A549 (cell line): ENCODE measurements around the gene ABCF3. TPM values are rescaled to one million over a fixed set of nuclear protein-coding genes. Genes with fewer than 3 reads are reported as not detected.

Experiments used
- ATAC-seq, 2 experiments: fragments of 200-7000 bp in 1 of 2; fragments of >200 bp in 1 of 2; cut with Nextera tagmentation in 1 of 2; cut with Tn5 transposase in 1 of 2; 3 replicates each; pipeline versions ENCODE4 v1.8.0 to v1.9.1; 2018 to 2020; ENCODE audit warnings: mild to moderate bottlenecking in 1 of 2, moderate library complexity in 1 of 2
- CTCF ChIA-PET: fragments of 300-600 bp; sonication (Branson Sonifier 250); formaldehyde crosslinking; extraction: SDS; loops from one replicate; lab custom pipeline; 2021; ENCODE audit warnings: antibody characterized with exemption, inconsistent platforms; lab: Yijun Ruan, JAX
- POLR2A ChIA-PET: fragments of 350-600 bp; formaldehyde crosslinking; extraction: SDS; loops from one replicate; lab custom pipeline; 2021; ENCODE audit warnings: antibody characterized with exemption, inconsistent platforms; lab: Yijun Ruan, JAX
- DNase-seq, 2 experiments: peaks; one replicate each; pipeline versions ENCODE4 v3.0.0 to v3.0.0-alpha.2; 2011 to 2016; ENCODE audit warnings: low read depth in 1 of 2, low spot score in 1 of 2
- FAIRE-seq: peaks from 2 replicates; lab custom pipeline; 2011; peaks lifted over from hg19 to GRCh38; lab: Jason Lieb, UNC
- H3K27ac ChIP-seq, 2 experiments: fragments of >200 bp; sonication (Bioruptor Twin); formaldehyde crosslinking; 3 replicates each; pipeline ENCODE4 v1.5.1; 2016 to 2017
- H3K4me1 ChIP-seq: fragments of >200 bp; sonication (Bioruptor Twin); formaldehyde crosslinking; 3 replicates; pipeline ENCODE4 v1.6.1; 2016
- H3K4me2 ChIP-seq: fragments of >200 bp; sonication (Bioruptor Twin); formaldehyde crosslinking; 3 replicates; pipeline ENCODE4 v1.6.1; 2016
- H3K4me3 ChIP-seq: fragments of >200 bp; sonication (Bioruptor Twin); formaldehyde crosslinking; 3 replicates; pipeline ENCODE4 v1.5.1; 2016
- H3K9me3 ChIP-seq: fragments of >200 bp; sonication (Bioruptor Twin); formaldehyde crosslinking; 3 replicates; pipeline ENCODE4 v1.6.1; 2016
- ATOH8 ChIP-seq: fragments of 250-450 bp; sonication (Bioruptor Pico); IDR thresholded peaks from 2 replicates; pipeline ENCODE4 v1.5.0; 2020; ENCODE audit warnings: low read depth, mild to moderate bottlenecking, moderate library complexity
- BCL3 ChIP-seq: fragments of >200 bp; sonication (Bioruptor Twin); formaldehyde crosslinking; IDR thresholded peaks from 3 replicates; pipeline ENCODE4 v1.6.1; 2016
- BHLHE40 ChIP-seq: IDR thresholded peaks from 2 replicates; pipeline ENCODE4 v1.6.1; 2012; ENCODE audit warnings: low read depth, low read length, inconsistent platforms
- CBX2 ChIP-seq: fragments of 200-600 bp; sonication (generic); IDR thresholded peaks from 2 replicates; pipeline ENCODE4 v1.6.1; 2016; ENCODE audit warnings: low read depth, mild to moderate bottlenecking, borderline replicate concordance
- CEBPB ChIP-seq, 2 experiments: fragments of >200 bp in 1 of 2; sonication (Bioruptor Twin) in 1 of 2; formaldehyde crosslinking in 1 of 2; IDR thresholded peaks; 2 replicates each; pipeline ENCODE4 v1.6.1; 2012 to 2016
- CHD2 ChIP-seq: fragments of 150-350 bp; IDR thresholded peaks from 2 replicates; pipeline ENCODE4 v1.6.1; 2014; ENCODE audit warnings: low read length; ENCODE audit not compliant: partially characterized antibody
- CTCF ChIP-seq: fragments of >200 bp; sonication (Bioruptor Twin); formaldehyde crosslinking; IDR thresholded peaks from 3 replicates; pipeline ENCODE4 v1.5.1; 2016
- EP300 ChIP-seq, 2 experiments: fragments of >200 bp; sonication (Bioruptor Twin); formaldehyde crosslinking; IDR thresholded peaks; 2 replicates in 1 of 2; 3 replicates in 1 of 2; pipeline ENCODE4 v1.6.1; 2016 to 2017
- GATA3 ChIP-seq: IDR thresholded peaks from 2 replicates; pipeline ENCODE4 v1.6.1; 2012; ENCODE audit warnings: borderline replicate concordance
- HOXA7 ChIP-seq: fragments of 250-450 bp; sonication (Bioruptor Pico); IDR thresholded peaks from 2 replicates; pipeline ENCODE4 v1.5.0; 2020; ENCODE audit warnings: mild to moderate bottlenecking, moderate library complexity
- KDM5A ChIP-seq: fragments of 200-600 bp; sonication (generic); IDR thresholded peaks from 2 replicates; pipeline ENCODE4 v1.6.1; 2016; ENCODE audit warnings: antibody characterized with exemption, mild to moderate bottlenecking
- NPAS2 ChIP-seq: fragments of 250-450 bp; sonication (Bioruptor Pico); IDR thresholded peaks from 2 replicates; pipeline ENCODE4 v1.8.0; 2022; ENCODE audit warnings: mild to moderate bottlenecking, moderate library complexity, borderline replicate concordance
- NR3C1 ChIP-seq: fragments of >200 bp; sonication (Bioruptor Twin); formaldehyde crosslinking; IDR thresholded peaks from 3 replicates; pipeline ENCODE4 v1.6.1; 2017
- PHF8 ChIP-seq: fragments of 200-600 bp; sonication (generic); IDR thresholded peaks from 2 replicates; pipeline ENCODE4 v1.6.1; 2016; ENCODE audit warnings: low read depth, mild to moderate bottlenecking, antibody characterized with exemption, moderate library complexity, borderline replicate concordance
- RCOR1 ChIP-seq: fragments of 150-350 bp; IDR thresholded peaks from 2 replicates; pipeline ENCODE4 v1.6.1; 2014; ENCODE audit warnings: antibody characterized with exemption, low read length, low read depth
- REST ChIP-seq: fragments of 200-600 bp; sonication (generic); IDR thresholded peaks from 2 replicates; pipeline ENCODE4 v1.6.1; 2016; ENCODE audit warnings: antibody characterized with exemption, mild to moderate bottlenecking, moderate library complexity
- RFX5 ChIP-seq: fragments of 450-650 bp; IDR thresholded peaks from 2 replicates; pipeline ENCODE4 v1.7.1; 2014; ENCODE audit warnings: antibody characterized with exemption, mild to moderate bottlenecking, moderate library complexity
- RNF2 ChIP-seq: fragments of 200-600 bp; sonication (generic); IDR thresholded peaks from 2 replicates; pipeline ENCODE4 v1.6.1; 2016; ENCODE audit warnings: low read depth, mild to moderate bottlenecking, antibody characterized with exemption, moderate library complexity, borderline replicate concordance
- ZNF302 ChIP-seq: fragments of 250-450 bp; sonication (Bioruptor Pico); IDR thresholded peaks from 2 replicates; pipeline ENCODE4 v1.9.0; 2021; ENCODE audit warnings: inconsistent platforms, mild to moderate bottlenecking, moderate library complexity
- ZSCAN20 ChIP-seq: fragments of 250-450 bp; sonication (Bioruptor Pico); IDR thresholded peaks from 2 replicates; pipeline ENCODE4 v1.8.0; 2022; ENCODE audit warnings: mild to moderate bottlenecking, moderate library complexity
- WGBS: methylation state at CpG from one replicate; pipeline ENCODE4 v1.1.6; 2017; ENCODE audit errors: missing lambda C conversion rate; 5-methylcytosine and 5-hydroxymethylcytosine counted together
- polyA plus RNA-seq, 4 experiments: library from polyadenylated mRNA; depleted of rRNA in 3 of 4; stranded (reverse); fragments of >200 nt; fragmentation: RNase III in 1 of 4; extraction: RNeasy Plus Mini Kit Qiagen cat#74134 plus additional on column Dnase treatment in 1 of 4; gene quantifications; 2 replicates in 3 of 4; 3 replicates in 1 of 4; pipeline ENCODE4 v1.2.3, GENCODE V29; 2011 to 2017

Gene ABCF3
- polyA plus RNA-seq, 2 of the 4 experiments (the other 2 are of a cell fraction) = 35.3 to 46.6 TPM

- no peak for TF ChIP-seq BCL3
- no peak for TF ChIP-seq GATA3
- no peak for TF ChIP-seq CEBPB (IDR thresholded peaks at IDR 0.05)
- TF ChIP-seq PHF8 = no peak
- no peak for TF ChIP-seq HOXA7
- TF ChIP-seq RNF2 = no peak
- TF ChIP-seq REST = no peak
Measured at GRCh38 chr3:184236636-184237035, 50.6 kb downstream of the ABCF3 start (continued).

DNA sequence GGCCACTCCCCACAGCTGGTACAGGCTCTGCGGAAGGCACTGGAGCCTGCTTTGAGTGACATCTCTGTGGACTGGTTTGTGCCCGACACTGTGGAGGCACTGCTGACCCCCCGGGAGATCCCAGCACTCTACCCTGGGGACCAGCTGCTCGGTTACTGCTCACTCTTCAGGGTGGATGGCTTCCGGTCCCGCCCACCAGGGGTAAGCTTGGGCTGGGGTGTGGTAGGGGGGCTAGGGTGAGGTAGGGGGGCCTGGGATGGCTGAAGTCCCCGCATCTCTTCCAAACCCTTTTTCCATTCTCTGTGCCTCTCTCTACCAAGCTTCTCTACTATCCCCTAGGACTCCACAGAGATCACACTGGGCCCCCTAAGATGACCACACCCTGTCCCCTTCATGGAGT, 51.2 kb downstream of the ABCF3 start:
- Histone ChIP-seq H3K4me3 (no peak overlapping the region), H3K9me3 (no peaks in the 10 kb centered on the region), H3K4me2 (no peak overlapping the region), H3K4me1 (peaks cover 7% of the 10 kb centered on the region; the same call in 2 of the 3 replicates), H3K27ac (no peak overlapping the region)
- POLR2A ChIA-PET = no interaction called here
- FAIRE-seq (no peak), ATAC-seq (no peak), DNase-seq (no peak)
- CTCF ChIA-PET = interaction anchor here (0.7 to 5.3 kb wide), 4 partner anchors 9 to 341 kb away, joined by 3 to 44 read pairs (median 12); partner anchors contain the start of genes EEF1AKMT4 and VWA5B2
- TF ChIP-seq ATOH8 (CRISPR knock-in tag) = no peak
- TF ChIP-seq ZSCAN20 = no peak
- no peak for TF ChIP-seq RFX5
- no peak for TF ChIP-seq BHLHE40
- TF ChIP-seq CTCF = no peak
- TF ChIP-seq PHF8 = no peak
- no peak for TF ChIP-seq GATA3
- no peak for TF ChIP-seq KDM5A
- no peak for TF ChIP-seq CBX2
- no peak for TF ChIP-seq CHD2
- TF ChIP-seq RCOR1 = no peak
- no peak for TF ChIP-seq NPAS2 (CRISPR knock-in tag)
- no peak for TF ChIP-seq NR3C1
- no peak for TF ChIP-seq ZNF302 (CRISPR knock-in tag)
- no peak for TF ChIP-seq EP300 (IDR thresholded peaks at IDR 0.05)
- WGBS = 75% methylated on average over 1 of the region's 7 CpGs
